Thymus (tissue), 11 donors: ENCODE data around the gene C7. TPM values are rescaled to one million over a fixed set of nuclear protein-coding genes. Genes with fewer than 3 reads are reported as not detected.
"Not testable (repeated sequence)": the region's sequence is repeated elsewhere in the genome, so short reads cannot be mapped to it uniquely, and the experiment has no call there.

Source experiments
- DNase-seq, 9 donors: peaks; one replicate each; pipeline ENCODE4 v3.0.0-alpha.2; 2013; ENCODE audit warnings: low spot score in 9 of 9, low read depth in 6 of 9, missing footprints in 1 of 9
- H3K27ac ChIP-seq, 2 donors: one replicate each; pipeline ENCODE4 v1.5.1; 2013; ENCODE audit warnings: control low read depth in 1 of 2, low read depth in 1 of 2, low read length in 1 of 2, mild to moderate bottlenecking in 1 of 2, moderate library complexity in 1 of 2
- H3K27me3 ChIP-seq, 2 donors: one replicate each; pipeline ENCODE4 v1.5.1; 2013; ENCODE audit warnings: low read length in 1 of 2; ENCODE audit not compliant: control insufficient read depth in 2 of 2, insufficient read depth in 1 of 2
- H3K36me3 ChIP-seq, 2 donors: one replicate each; pipeline ENCODE4 v1.5.1; 2013; ENCODE audit warnings: low read length in 1 of 2, mild to moderate bottlenecking in 1 of 2, moderate library complexity in 1 of 2; ENCODE audit not compliant: control insufficient read depth in 2 of 2, insufficient read depth in 2 of 2
- H3K4me1 ChIP-seq, 2 donors: one replicate each; pipeline ENCODE4 v1.5.1; 2013; ENCODE audit warnings: low read length in 2 of 2; ENCODE audit not compliant: control insufficient read depth in 2 of 2, insufficient read depth in 2 of 2
- H3K4me3 ChIP-seq, 2 donors: one replicate each; pipeline ENCODE4 v1.5.1; 2013; ENCODE audit warnings: low read length in 2 of 2, control low read depth in 1 of 2, mild to moderate bottlenecking in 1 of 2
- H3K9me3 ChIP-seq, 2 donors: one replicate each; pipeline ENCODE4 v1.5.1; 2013; ENCODE audit warnings: low read length in 1 of 2, mild to moderate bottlenecking in 1 of 2; ENCODE audit not compliant: control insufficient read depth in 2 of 2, insufficient read depth in 1 of 2
- WGBS: extraction: QIAGEN DNeasy Blood & Tissue Kit; methylation state at CpG from one replicate; pipeline ENCODE4 v1.1.7; 2013; 5-methylcytosine and 5-hydroxymethylcytosine counted together
- polyA plus RNA-seq: library from polyadenylated mRNA; stranded (reverse); fragments of 200-250 nt; gene quantifications from one replicate; pipeline ENCODE4 v1.2.3, GENCODE V29; 2013
- total RNA-seq: library from RNA; stranded (reverse); fragments of 120-200 nt; gene quantifications from one replicate; pipeline ENCODE4 v1.2.4, GENCODE V29; 2013
- donor health status: healthy.

Gene C7
- total and polyA plus RNA-seq, 2 donors: 17.2 to 31.0 TPM

- 97% methylated on average over 6 of the region's 6 CpGs for WGBS
- peaks cover 0 to 3% of the 10 kb centered on the region in 2 donors for H3K9me3 ChIP-seq
- no peaks in the 10 kb centered on the region for H3K27me3 ChIP-seq
- H3K4me1 ChIP-seq: no peaks in the 10 kb centered on the region
- H3K36me3 ChIP-seq: no peaks in the 10 kb centered on the region
- H3K4me3 ChIP-seq: no peak overlapping the region
- no peak overlapping the region for H3K27ac ChIP-seq
- no peak for DNase-seq
These were observed 101.3 kb downstream of the C7 start for GRCh38 chr5:41010572-41010971.

GRCh38 chr5:41012318-41012717 lies 103.0 kb downstream of the C7 start:
- Histone ChIP-seq H3K36me3 (no peaks in the 10 kb centered on the region), H3K27ac (no peak overlapping the region), H3K4me3 (no peak overlapping the region), H3K27me3 (no peaks in the 10 kb centered on the region), H3K4me1 (no peaks in the 10 kb centered on the region), H3K9me3 (peaks cover 0 to 3% of the 10 kb centered on the region in 2 donors)
- WGBS: 80% methylated on average over 4 of the region's 4 CpGs
- no peak for DNase-seq

- H3K9me3 ChIP-seq, H3K36me3 ChIP-seq, H3K4me3 ChIP-seq, DNase-seq, H3K4me1 ChIP-seq, H3K27ac ChIP-seq, H3K27me3 ChIP-seq: not testable (repeated sequence)
- 98% methylated on average over 8 of the region's 8 CpGs for WGBS
These were observed 113.3 kb downstream of the C7 start for GRCh38 chr5:41022600-41022999.

Other genes starting within 250 kb of the C7 start
- gene PTGER4, start 229.6 kb upstream of the C7 start, total RNA-seq: 22.8 TPM
- 25.2 TPM for gene PTGER4, start 229.6 kb upstream of the C7 start, polyA plus RNA-seq
- 34.5 TPM for gene TTC33, start 153.5 kb upstream of the C7 start, total RNA-seq
- 13.4 TPM for gene TTC33, start 153.5 kb upstream of the C7 start, polyA plus RNA-seq
- gene PRKAA1, start 111.1 kb upstream of the C7 start, total RNA-seq: 43.5 TPM
- 31.6 TPM for gene PRKAA1, start 111.1 kb upstream of the C7 start, polyA plus RNA-seq
- 2,843 TPM for gene RPL37, start 74.3 kb upstream of the C7 start, total RNA-seq
- gene RPL37, start 74.3 kb upstream of the C7 start, polyA plus RNA-seq: 3,080 TPM
- gene CARD6, start 68.1 kb upstream of the C7 start, total RNA-seq: 3.4 TPM
- 2.6 TPM for gene CARD6, start 68.1 kb upstream of the C7 start, polyA plus RNA-seq
- 0.05 TPM for gene MROH2B, start 161.8 kb downstream of the C7 start, total RNA-seq
- gene MROH2B, start 161.8 kb downstream of the C7 start, polyA plus RNA-seq: 0.09 TPM